HK-2 (cell line): ENCODE data around the gene MT1F.
"Not testable (repeated sequence)": the region's sequence is repeated elsewhere in the genome, so short reads cannot be mapped to it uniquely, and the experiment has no call there.

Experiments used
- DNase-seq: peaks from one replicate; pipeline ENCODE4 v3.0.0-alpha.2; 2018; ENCODE audit not compliant: unreplicated experiment

MT1F gene

DNA sequence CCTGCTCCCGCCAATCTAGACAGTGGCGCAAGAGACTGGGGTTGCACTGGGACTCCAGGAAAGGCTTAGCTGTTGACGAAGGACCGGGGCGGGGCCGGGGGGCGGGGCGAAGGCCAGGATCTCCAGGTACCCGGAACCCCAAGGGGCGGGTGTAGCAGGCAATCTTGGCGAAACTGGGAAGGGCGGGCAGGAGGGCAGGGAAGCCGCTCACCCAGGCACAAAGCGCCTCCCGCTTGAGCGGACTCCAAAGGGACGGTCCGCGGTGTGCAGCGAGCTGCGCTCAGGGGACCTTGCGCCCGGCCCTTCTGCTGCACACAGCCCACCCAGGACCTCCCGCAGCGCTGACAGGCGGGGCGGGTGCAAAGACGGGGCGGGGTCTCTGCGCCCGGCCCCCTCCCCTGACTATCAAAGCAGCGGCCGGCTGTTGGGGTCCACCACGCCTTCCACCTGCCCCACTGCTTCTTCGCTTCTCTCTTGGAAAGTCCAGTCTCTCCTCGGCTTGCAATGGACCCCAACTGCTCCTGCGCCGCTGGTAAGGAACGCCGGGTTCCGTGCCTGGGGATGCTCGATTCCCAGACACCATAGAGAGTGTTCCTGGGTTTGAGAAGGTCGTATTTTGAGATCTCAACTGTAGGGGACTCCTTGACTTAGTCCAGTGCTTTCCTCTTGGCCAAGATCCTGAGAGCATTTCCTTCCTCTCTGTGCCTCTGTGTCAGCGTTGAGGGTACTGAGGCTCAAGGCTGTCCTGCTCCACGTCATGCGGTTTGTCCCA, at the start of gene MT1F:
TSS of gene MT1F (plus strand) at position 405 of the 772 bp plus-strand sequence. CDS start at position 505, 100 bp downstream.
- peak; percentile 93 for DNase-seq

DNA sequence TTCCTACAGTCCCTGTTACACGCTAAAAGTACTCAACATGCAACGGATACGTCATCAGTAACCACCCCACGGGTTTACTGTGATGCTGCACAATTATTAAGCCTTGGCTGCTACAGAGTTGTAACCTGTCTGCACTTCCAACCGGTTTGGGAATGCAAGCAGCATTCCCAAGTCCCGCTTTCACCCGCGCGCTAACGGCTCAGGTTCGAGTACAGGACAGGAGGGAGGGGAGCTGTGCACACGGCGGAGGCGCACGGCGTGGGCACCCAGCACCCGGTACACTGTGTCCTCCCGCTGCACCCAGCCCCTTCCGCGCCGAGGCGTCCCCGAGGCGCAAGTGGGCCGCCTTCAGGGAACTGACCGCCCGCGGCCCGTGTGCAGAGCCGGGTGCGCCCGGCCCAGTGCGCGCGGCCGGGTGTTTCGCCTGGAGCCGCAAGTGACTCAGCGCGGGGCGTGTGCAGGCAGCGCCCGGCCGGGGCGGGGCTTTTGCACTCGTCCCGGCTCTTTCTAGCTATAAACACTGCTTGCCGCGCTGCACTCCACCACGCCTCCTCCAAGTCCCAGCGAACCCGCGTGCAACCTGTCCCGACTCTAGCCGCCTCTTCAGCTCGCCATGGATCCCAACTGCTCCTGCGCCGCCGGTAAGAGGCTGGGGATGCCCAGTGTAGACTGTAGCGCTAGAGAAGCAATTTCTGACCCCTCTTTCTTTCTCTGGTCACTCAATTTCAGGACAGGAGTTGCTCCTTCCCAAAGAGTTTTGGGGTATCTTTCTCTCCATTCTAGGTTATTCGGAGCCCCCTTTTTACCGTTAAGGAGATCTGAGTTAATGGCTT, 49.5 kb upstream of the MT1F start, which contains the start of gene MT2A:
TSS of gene MT2A (plus strand) at position 542 of the 833 bp plus-strand sequence. CDS start at position 614, 72 bp downstream.
- peak; percentile 96 for DNase-seq

DNA sequence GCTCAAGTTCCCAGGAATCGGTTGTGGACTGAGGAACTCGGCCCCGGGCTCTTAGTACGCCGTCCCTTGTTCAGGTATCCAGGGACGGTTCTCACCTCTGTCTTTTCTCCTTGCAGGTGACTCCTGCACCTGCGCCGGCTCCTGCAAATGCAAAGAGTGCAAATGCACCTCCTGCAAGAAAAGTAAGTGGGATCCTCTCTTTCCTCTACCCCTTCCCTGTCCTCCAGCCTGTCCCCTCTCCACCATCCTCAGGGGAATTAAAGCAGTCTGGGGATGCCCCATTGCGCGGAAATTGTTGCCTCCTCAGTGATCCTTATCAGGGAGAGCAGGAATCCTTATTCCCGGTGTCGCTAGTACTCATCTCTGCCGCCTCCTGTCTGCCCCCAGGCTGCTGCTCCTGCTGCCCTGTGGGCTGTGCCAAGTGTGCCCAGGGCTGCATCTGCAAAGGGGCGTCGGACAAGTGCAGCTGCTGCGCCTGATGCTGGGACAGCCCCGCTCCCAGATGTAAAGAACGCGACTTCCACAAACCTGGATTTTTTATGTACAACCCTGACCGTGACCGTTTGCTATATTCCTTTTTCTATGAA, 48.8 kb upstream of the MT1F start:
- peak; percentile 34 for DNase-seq

DNA sequence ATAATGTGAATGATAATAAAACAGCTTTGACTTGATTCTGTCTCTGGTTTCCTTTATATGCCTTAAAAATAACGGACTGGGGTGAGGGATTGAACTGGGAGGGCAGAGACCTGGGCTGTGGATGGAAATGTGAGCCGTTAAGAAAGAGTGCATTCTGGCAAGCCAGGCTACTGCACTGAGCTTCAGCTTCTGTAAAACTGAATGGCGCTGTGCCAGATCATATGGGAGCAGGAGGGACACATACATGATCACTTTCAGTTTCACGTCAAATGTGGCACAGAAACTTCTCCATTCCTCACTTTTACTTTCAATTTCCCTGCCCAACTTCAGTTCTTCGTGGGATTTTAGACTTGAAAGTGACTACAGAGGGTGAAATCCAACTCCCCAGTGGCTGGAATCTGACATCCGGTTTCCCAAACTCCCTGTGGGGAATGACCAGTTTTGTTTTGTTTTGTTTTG, 48.3 kb upstream of the MT1F start:
- peak; percentile 59 for DNase-seq

DNA sequence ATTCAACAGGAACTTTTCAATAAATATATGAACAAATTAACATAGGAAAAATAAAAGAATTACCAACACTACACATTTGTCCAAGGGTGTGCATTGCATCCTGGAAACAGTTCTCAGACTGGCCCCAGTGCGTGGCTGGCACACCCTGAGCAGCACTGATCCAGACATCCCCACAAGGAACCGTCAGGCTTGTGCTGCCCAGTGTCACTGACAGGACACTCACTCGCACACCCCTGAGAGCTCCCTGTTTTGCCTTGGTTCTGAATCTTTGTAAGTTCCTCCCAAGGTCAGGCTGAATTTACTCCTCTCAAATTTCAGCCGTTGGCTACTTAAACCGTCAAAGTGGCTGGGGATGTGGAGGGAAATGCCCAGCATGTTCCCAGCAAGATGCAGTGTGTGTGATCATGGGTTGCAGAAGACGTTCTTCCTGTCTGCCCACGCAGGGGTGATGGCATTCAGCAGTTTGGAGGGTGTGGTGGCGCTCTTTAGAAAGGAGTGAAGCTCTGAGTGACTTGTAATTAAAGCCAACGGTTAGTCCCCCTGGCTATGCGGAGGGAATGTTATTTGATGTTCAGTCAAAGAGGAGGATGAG, 47.6 kb upstream of the MT1F start:
- peak; percentile 82 for DNase-seq

DNA sequence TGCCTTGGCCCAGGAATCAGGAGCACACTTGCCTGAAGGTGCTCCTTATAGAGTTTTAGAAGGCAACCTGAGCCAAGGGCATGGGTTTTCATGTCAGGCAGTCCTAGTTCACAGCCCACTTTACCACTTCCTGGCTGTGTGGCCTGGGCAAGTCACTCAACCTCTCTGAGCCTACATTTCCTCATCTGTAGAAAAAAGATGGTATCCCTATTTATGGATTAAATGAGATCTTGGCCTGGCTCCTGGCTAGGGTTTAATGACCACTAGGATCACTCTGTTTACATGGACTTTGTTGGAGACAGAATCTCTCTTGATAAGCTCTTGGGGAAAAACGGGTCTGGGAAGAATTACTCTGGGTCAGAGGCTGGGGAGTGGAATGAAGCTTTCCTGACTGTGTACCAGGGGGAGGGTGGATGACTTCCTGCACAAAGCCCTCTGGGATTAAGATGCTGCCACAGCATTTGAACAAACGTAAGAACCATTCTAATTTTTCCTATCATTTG, 47.1 kb upstream of the MT1F start:
- DNase-seq: no peak

DNA sequence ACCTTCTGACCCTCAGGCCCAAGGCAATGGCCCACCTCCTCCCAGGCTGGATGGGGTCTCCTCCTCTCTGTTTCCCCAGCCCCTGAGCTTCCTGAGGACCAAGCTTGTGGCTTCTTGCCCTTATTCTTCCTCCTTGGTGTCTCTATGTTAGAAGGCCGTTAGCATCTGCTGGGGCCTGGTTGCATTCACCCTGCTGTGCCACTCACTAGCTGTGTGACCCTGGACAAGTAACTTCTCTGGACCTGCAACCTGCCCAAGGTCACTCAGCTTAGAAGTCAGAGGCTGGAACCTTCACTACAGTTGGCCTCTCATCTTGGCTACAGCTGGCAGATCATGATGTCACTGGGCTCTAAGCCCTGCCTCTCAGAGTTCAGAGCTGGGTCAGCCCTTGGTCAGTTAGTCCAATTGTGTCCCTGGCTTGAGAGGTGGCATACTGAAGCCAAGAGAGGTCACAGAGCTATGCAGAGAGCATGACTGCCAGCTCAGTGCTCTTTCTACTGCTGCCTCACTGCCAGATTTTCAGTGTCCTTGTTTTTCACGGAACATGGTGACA, 46.4 kb upstream of the MT1F start:
- DNase-seq: peak; percentile 51

DNA sequence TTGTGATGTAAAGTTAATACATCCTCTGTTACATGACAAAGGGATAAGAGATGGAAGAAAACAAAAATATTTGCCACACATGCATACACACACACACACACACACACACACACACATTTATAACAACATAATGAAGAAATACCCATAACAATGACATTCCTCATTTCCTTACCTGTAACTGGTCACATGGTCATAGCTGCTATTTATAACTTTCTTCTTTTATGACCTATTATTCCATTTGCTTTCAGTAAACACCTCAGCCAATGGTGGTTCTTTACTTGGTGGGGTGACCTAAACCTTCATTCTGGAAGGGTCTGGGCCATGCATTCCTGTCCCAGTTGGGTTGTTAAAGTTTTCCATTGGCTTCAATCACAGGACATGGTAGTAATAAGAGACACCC, 44.1 kb upstream of the MT1F start:
- DNase-seq: no peak

DNA sequence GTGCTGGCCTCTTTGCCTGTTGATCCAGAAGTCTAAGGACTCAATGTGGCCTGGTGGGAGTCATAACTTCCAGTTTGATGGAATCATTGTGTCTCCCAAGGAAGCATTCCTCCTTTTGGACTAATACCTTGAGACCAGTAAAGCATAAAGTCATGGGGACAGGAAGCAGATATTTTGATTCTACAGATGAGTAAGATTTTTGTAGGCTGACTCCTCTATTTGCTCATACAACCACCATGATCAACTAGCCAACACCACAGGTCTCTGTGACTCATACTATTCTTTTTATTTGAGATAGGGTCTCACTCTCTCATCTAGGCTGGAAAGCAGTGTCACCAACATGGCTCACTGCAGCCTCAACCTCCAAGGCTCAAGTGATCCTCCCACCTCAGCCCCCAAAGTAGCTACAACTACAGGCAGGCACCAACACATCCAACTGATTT, 43.2 kb upstream of the MT1F start:
- peak; percentile 53 for DNase-seq

DNA sequence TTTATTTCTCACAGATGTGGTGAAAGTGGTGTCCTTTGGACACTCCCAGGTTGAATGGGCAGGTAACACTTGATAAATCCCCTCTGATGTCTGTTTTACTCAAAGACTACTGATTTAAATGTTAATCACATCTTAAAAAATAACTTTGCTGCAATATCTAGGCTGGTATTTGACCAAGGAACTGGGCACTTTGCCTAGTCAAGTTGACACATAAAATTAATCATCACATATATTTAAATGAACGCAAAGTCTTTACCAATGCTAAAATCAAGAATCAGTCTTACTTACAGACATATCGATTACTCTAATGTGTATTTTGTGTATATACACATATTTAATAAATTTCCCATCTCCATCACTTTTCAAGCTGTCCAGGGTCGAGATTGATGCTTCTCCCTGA, 42.4 kb upstream of the MT1F start:
- no peak for DNase-seq

DNA sequence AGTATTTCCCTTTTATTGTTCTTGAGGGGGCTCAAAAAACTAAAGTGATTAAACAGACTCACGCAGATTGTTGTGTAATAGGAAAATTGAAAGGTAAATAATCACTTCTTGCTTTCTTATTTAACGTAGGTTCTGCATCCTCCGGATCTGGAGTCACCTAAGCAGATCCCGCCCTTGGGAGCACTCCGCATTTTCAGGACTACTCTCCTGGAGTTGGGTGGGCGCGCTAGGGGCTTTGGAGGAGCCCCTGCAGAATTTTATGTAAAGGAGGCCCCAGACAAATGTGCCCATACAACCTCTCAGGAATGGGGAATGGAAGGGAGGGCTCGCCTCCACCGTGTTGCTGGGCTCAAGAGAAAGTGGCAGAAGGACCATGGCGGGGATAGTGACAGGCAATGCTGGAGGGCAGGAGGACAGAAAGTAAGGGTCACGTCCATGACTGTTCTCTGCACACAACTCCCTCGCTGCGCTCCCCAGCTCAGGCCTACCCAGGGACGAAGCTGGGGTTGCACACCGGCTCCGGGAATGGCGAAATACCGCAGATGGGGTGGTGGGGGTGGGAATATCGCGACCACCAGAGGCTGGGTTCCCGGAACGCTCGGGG, 41.0 kb upstream of the MT1F start:
- DNase-seq: no peak

DNA sequence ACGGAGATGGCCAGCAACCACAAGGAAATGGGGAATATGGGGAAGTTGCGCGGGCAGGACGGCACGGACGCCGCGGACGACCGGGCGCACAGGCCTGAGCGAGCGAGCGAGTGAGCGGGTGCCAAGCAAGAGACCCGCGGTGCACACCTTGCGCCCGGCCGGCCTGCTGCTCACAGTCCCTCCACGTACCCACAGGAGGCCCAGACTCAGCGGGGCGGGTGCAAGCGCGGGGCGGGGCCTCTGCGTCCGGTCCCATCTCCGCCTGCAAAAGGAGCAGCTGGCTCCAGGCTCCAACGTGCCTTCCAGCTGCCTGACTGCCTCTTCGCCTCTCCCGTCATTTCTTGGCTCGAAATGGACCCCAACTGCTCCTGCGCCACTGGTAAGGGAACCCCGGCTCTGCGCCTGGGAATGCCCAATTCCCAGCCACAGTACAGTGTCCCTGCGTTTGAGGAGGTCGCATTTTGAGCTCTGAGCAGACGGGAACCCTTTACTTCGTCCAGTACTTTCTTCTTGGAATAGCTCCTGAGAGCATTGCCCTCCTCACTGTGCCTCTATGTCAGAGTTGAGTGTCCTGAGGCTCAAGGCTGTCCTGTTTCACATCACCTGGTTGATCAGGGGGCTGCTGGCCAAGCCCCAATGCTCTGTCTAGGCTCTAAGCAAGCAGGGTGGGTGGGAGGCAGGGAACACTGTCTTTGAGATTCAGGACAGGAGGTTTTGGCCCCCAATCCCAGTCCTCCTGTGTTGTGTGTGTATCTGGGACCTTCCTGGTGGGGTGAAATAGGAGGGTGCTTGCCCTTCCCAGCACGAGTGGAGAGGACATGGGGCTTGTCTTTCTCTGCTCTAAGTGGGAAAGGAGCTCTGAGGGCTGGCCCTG, 40.3 kb upstream of the MT1F start:
- DNase-seq: no peak

DNA sequence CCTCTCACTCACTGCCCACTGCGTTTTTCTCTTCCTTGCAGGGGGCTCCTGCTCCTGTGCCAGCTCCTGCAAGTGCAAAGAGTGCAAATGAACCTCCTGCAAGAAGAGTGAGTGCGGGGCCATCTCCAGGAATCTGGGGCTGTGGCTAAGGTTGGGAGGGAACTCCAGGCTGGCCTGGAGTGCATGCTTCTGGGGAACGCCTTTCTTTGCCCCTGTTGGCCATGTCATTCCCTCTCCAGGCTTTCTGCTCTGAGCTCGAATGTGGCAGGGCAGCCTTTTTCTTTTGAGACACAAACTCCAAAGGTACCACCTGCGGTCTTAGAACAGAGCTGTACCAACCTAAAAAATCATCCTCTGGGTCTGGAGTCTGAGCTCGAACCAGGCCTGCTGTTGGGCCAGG, 39.6 kb upstream of the MT1F start:
- no peak for DNase-seq

DNA sequence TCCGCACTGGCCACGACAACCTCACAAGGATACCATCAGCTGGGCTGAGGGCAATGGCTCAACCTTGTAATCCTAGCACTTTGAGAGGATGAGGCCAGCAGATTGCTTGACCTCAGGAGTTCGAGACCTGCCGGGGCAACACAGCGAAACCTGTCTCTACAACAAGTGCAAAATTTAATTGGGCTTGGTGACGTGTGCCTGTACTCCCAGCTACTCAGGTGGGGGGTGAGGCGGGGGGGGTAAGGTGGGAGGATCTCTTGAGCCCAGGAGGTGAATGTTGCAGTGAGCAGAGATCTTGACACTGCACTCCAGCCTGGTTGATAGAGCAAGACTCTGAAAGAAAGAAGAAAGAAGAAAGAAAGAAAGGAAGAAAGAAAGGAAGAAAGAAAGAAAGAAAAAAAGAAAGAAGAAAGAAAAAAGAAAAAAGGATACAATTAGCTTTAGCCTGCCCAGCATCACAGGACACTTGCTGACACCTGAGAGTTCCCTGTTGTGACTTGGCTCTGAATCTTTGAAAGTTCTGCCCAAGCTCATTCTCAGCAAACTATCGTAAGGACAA, 37.3 kb upstream of the MT1F start:
- DNase-seq: no peak

DNA sequence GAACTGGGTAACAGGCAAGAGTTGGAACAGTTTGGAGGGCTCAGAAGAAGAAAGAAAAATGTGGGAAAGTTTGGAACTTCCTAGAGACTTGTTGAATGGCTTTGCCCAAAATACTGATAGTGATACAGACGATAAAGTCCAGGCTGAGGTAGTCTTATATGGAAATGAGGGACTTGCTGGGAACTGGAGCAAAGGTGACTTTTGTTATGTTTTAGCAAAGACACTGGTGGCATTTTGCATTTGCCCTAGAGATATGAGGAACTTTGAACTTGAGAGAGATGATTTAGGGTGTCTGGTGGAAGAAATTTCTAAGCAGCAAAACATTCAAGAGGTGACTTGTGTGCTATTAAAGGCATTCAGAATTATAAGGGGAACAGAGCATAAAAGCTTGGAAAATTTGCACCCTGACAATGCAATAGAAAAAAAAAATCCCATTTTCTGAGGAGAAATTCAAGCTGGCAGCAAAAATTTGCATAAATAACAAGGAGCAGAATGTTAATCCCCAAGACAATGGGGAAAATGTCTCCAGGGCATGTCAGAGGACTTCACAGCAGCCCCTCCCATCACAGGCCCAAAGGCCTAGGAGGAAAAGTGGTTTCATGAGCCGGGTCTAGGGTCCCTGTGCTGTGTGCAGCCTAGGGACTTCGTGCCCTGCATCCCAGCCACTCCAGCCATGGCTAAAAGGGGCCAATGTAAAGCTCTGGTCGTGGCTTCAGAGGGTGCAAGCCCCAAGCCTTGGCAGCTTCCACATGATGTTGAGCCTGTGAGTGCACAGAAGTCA, 35.9 kb upstream of the MT1F start:
- DNase-seq: not testable (repeated sequence)

DNA sequence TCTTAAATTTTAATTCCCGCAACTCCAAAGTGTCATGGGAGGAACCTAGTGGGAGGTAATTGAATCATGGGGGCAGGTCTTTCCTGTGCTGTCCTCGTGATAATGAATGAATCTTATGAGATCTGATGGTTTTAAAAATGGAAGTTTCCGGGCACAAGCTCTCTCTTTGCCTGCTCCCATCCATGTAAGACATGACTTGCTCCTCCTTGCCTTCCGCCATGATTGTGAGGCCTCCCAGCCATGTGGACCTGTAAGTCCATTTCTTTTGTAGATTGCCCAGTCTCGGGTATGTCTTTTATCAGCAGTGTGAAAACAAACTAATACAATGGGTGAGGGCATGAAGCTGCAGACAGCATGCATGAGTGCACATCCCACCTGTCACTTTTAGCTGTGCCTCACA, 34.6 kb upstream of the MT1F start:
- not testable (repeated sequence) for DNase-seq

DNA sequence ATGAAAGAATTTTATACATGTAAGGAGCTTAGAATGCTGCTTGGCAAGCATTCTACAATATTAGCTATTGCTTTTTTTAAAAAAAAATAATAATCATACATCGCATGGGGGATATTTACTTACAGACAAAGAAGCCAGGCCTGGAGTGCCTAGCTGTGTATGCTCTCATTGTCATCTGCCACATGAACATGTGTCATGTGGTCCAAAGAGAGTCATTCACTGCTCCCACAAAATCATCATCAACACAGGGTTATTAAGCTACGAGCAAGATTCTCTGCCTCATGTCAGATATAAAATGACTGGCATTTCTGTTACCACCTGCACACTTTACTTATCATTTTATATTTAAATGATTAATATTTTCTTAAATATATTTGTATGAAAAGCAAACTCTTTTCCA, 34.1 kb upstream of the MT1F start:
- no peak for DNase-seq

DNA sequence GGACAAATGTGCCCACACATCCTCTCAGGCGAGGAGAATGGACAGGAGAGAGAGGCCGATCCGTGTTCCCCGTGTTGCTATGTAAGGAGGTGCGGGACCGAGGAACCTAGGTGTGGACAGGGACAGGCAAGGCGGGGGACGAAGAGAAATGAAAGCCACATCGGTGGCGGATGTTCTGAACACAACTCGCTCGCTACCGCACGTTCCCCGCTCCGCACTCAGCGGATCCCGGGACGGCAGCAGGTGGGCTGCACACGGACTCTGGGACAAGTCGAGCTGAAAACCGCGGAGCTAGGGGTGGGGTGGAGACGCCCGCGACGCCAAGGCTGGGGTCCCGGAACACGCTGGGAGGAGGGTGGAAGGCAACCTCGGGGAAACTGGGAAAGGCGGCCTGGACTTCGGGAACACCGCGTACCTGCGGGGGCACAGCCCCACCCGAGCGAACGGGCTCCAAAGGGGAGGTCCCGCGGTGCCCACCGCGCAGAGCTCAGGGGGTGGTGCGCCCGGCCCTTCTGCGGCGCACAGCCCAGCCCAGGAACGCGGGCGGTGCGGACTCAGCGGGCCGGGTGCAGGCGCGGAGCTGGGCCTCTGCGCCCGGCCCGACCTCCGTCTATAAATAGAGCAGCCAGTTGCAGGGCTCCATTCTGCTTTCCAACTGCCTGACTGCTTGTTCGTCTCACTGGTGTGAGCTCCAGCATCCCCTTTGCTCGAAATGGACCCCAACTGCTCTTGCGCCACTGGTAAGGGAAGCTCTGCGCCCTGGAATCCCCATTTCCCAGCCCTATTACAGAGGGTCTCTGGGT, 32.4 kb upstream of the MT1F start, which contains the start of gene MT1E:
TSS of gene MT1E (plus strand) at position 642 of the 803 bp plus-strand sequence. CDS start at position 713, 71 bp downstream.
- DNase-seq: peak; percentile 79
